Gastrocnemius medialis (tissue), 4 donors: ENCODE results near the gene SBF1. TPM values are rescaled to one million over a fixed set of nuclear protein-coding genes. Genes with fewer than 3 reads are reported as not detected.
A peak's percentile ranks its signal among the peaks of the same experiment; 100 is the strongest.

Experiments
- ATAC-seq, 2 donors: fragments of 150-250 bp; one replicate each; pipeline ENCODE4 v1.9.1; 2016
- DNase-seq, 2 donors: peaks; one replicate each; pipeline ENCODE4 v3.0.0-alpha.2; 2019
- H3K27ac ChIP-seq, 4 donors: fragments of 200-600 bp; sonication (generic); 1 replicate in 1 of 4; 2 replicates in 3 of 4; pipeline ENCODE4 v1.5.1; 2016 to 2018; ENCODE audit warnings: mild to moderate bottlenecking in 2 of 4, moderate library complexity in 1 of 4
- H3K27me3 ChIP-seq, 3 donors: fragments of 200-600 bp; sonication (generic) in 2 of 3; 1 replicate in 1 of 3; 2 replicates in 2 of 3; pipeline versions ENCODE4 v1.5.1 to v1.6.0; 2016 to 2019; ENCODE audit warnings: mild to moderate bottlenecking in 1 of 3, moderate library complexity in 1 of 3
- H3K36me3 ChIP-seq, 2 donors: fragments of 200-600 bp; sonication (generic) in 1 of 2; one replicate each; pipeline ENCODE4 v1.5.1; 2017 to 2018
- H3K4me1 ChIP-seq, 2 donors: fragments of 200-600 bp; sonication (generic) in 1 of 2; one replicate each; pipeline ENCODE4 v1.5.1; 2016 to 2017; ENCODE audit warnings: mild to moderate bottlenecking in 2 of 2
- H3K4me3 ChIP-seq, 4 donors: fragments of 200-600 bp; sonication (generic) in 3 of 4; 1 replicate in 1 of 4; 2 replicates in 3 of 4; pipeline ENCODE4 v1.5.1; 2016 to 2019; ENCODE audit warnings: mild to moderate bottlenecking in 2 of 4
- H3K9me3 ChIP-seq, 3 donors: fragments of 200-600 bp; sonication (generic) in 2 of 3; 1 replicate in 1 of 3; 2 replicates in 2 of 3; pipeline ENCODE4 v1.5.1; 2016 to 2019
- CTCF ChIP-seq, 5 experiments: fragments of 450-650 bp in 3 of 5; fragments of 200-600 bp in 2 of 5; sonication (generic) in 2 of 5; IDR thresholded peaks in 4 of 5; conservative IDR thresholded peaks in 1 of 5; 1 replicate in 4 of 5; 2 replicates in 1 of 5; pipeline ENCODE4 v1.5.1; 2016 to 2019; ENCODE audit warnings: antibody characterized with exemption in 5 of 5, mild to moderate bottlenecking in 3 of 5, moderate library complexity in 3 of 5
- POLR2A ChIP-seq, 2 donors: fragments of 450-650 bp; IDR thresholded peaks; one replicate each; pipeline ENCODE4 v1.6.1; 2017; ENCODE audit warnings: antibody characterized with exemption in 2 of 2, mild to moderate bottlenecking in 2 of 2, moderate library complexity in 2 of 2
- in situ Hi-C, 4 donors: fragments of 200-750 bp; cut with MboI; loops; one replicate each; pipeline versions ENCODE4 v1.15.0 to v1.8.0; 2017; ENCODE audit warnings: low sequenced_read_pairs in 4 of 4
- intact Hi-C: fragments of 100-400 bp; cut with DNase I; formaldehyde crosslinking; loops from one replicate; pipeline ENCODE4 v1.15.1; 2023; ENCODE audit warnings: low total_unique reads
- total RNA-seq, 4 donors: library from RNA; depleted of rRNA; stranded (reverse); fragments of >200 nt; gene quantifications; one replicate each; pipeline versions ENCODE4 v1.1.0 to v1.2.3, GENCODE V29; 2016

SBF1 gene
- total RNA-seq, 4 donors from 2014 or later: 50.5 to 116 (median 107) TPM

GRCh38 chr22:50475652-50476002, 792 bp upstream of the SBF1 start:
- H3K4me1 ChIP-seq: peaks cover 37 to 40% of the 10 kb centered on the region in 2 donors
- DNase-seq (no peak), ATAC-seq (peak in 1 of 2 donors; percentile 5)
- H3K4me3 ChIP-seq: peak overlapping the region; percentile 66 to 95 (median 74)
- H3K27ac ChIP-seq: peak overlapping the region; percentile 77 to 88 (median 86)
- TF ChIP-seq CTCF (IDR thresholded peaks at IDR 0.05 in 4 of 5, conservative IDR thresholded peaks at IDR 0.05 in 1 of 5) (no peak), POLR2A (IDR thresholded peaks at IDR 0.05) (no peak)
- no peaks in the 10 kb centered on the region for H3K9me3 ChIP-seq
- in situ Hi-C loops: no loop called here
- intact Hi-C loops: loop anchor here (1.0 kb wide), 1 partner anchor 32 kb away; the partner anchor contains the start of gene LMF2
- no peaks in the 10 kb centered on the region for H3K36me3 ChIP-seq
- H3K27me3 ChIP-seq: peaks cover 10 to 13% (median 12%) of the 10 kb centered on the region in 3 donors

GRCh38 chr22:50473855-50474671, 772 bp downstream of the SBF1 start:
- peaks cover 45 to 54% of the 10 kb centered on the region in 2 donors for H3K4me1 ChIP-seq
- H3K36me3 ChIP-seq: no peaks in the 10 kb centered on the region
- H3K9me3 ChIP-seq: no peaks in the 10 kb centered on the region
- DNase-seq (no peak), ATAC-seq (peak; percentile 6 to 14)
- H3K27me3 ChIP-seq: peaks cover 0 to 3% (median 0%) of the 10 kb centered on the region in 3 donors
- peak overlapping the region; percentile 56 to 88 (median 82) for H3K27ac ChIP-seq
- in situ Hi-C loops (no loop called here), intact Hi-C loops (no loop called here)
- H3K4me3 ChIP-seq: peak overlapping the region; percentile 55 to 91 (median 76)
- TF ChIP-seq CTCF (IDR thresholded peaks at IDR 0.05 in 4 of 5, conservative IDR thresholded peaks at IDR 0.05 in 1 of 5): no peak
- peak in 1 of 2 donors; percentile 24 for TF ChIP-seq POLR2A (IDR thresholded peaks at IDR 0.05)

GRCh38 chr22:50473088-50473487, 1.7 kb downstream of the SBF1 start:
- DNase-seq (no peak), ATAC-seq (no peak)
- H3K4me3 ChIP-seq: peak overlapping the region in 3 of 4 donors; percentile 66 to 91 (median 85)
- no peaks in the 10 kb centered on the region for H3K9me3 ChIP-seq
- peaks cover 45 to 54% of the 10 kb centered on the region in 2 donors for H3K4me1 ChIP-seq
- TF ChIP-seq CTCF (IDR thresholded peaks at IDR 0.05 in 4 of 5, conservative IDR thresholded peaks at IDR 0.05 in 1 of 5): no peak
- TF ChIP-seq POLR2A (IDR thresholded peaks at IDR 0.05): no peak
- H3K36me3 ChIP-seq: no peaks in the 10 kb centered on the region
- no peaks in the 10 kb centered on the region for H3K27me3 ChIP-seq
- no peak overlapping the region for H3K27ac ChIP-seq
- intact Hi-C loops (no loop called here), in situ Hi-C loops (no loop called here)

GRCh38 chr22:50471962-50472361, 2.9 kb downstream of the SBF1 start:
- intact Hi-C loops: no loop called here
- TF ChIP-seq POLR2A (IDR thresholded peaks at IDR 0.05) (no peak), CTCF (IDR thresholded peaks at IDR 0.05 in 4 of 5, conservative IDR thresholded peaks at IDR 0.05 in 1 of 5) (no peak)
- H3K27ac ChIP-seq: no peak overlapping the region
- no peaks in the 10 kb centered on the region for H3K9me3 ChIP-seq
- ATAC-seq (no peak), DNase-seq (no peak)
- no peak overlapping the region for H3K4me3 ChIP-seq
- peaks cover 0 to 7% of the 10 kb centered on the region in 2 donors for H3K36me3 ChIP-seq
- no peaks in the 10 kb centered on the region for H3K27me3 ChIP-seq
- peaks cover 45 to 54% of the 10 kb centered on the region in 2 donors for H3K4me1 ChIP-seq
- in situ Hi-C loops: no loop called here
